NCI-H2107 treated with DMSO at 0.1 percent for 48 hours (cell line): ENCODE data around the gene QTRT2.

Experiments used
- DNase-seq: peaks from one replicate; lab custom pipeline; 2025; ENCODE audit not compliant: unreplicated experiment; lab: John Stamatoyannopoulos, UW

Gene QTRT2

DNA sequence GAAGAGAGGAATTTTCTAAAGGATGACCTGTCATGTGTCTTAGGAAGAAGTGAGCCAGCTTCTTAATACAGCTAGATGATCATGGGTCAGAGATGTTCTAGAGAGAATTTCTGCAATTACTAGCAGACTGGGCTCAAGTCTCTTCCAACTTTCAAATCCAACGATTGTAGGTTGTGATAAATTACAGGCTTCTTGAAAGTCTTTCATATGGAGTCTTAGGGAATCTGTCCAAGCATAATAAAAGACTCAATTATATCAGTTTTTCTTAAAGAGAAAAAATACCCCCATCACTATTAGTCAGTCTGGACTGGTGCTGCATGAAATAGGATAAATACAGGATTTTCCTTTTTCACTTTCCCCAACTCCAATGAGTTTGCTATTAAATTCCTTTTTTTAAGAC lies 63.2 kb downstream of the QTRT2 start:
- no peak for DNase-seq

DNA sequence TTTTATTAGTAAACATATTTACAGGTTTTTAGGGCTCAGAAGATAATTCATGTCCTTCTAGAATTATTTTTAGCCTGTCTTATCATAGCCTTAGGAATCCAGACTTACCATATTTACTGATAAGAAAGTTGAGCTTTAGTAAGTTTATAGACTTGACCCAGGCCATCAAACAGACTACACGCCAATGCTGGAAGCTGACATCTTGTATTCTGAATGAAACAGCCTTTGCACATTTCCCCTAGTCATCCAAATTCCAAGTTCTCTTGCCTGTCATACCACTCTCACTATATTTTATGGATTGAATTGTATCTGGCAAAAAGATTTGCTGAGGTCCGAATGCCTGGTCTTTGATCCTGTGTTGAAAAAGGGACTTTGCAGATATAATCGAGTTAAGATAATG lies 63.7 kb downstream of the QTRT2 start:
- no peak for DNase-seq

DNA sequence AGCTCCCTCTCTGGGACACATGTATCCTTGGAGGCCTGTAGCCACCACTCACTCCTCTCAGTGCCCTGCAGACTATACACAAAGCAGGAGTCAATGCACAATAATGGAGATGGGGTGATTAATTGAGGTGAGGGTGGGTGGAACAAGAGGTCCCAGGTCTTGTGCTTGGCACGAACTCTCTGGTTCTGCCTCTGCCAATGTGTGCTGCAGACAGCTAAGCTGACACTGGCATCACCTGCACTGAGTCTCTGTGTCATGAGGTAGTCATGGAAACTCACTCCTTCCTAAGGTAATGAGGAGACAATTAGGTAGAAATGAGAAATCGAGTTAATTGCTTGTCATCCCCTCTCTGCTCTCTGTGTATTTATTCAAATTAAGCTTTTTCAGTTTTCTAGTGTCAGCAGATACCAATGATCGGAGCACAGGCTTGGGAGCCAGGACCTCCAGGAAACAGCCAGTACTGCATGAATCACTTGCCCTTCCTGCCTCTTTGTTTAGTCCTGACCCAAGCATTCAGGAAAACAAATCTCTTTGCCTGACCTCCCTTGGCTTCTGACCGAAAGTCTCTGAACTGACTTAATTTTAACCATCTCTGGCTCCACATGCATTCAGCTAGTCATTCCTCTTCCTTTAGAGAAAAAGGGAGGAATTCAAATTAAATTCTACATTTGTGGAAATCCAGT lies 65.6 kb downstream of the QTRT2 start:
- DNase-seq: no peak

DNA sequence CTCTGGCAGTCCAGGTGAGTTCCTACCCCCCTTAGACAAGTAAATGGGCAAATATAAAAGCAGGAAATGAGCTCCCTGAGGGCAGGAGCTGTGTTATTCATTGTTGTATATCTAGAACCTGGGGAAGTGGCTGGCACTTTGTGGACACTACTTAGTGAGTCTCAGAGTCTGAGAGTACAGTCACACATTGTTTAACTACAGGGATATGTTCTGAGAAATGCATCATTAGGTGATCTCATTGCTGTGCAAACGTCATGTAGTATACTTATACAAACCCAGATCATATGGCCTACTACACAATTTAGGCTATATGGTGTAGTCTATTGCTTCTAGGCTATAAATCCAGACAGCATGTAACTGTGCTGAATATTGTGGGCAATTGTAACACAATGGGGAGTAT lies 69.9 kb downstream of the QTRT2 start:
- no peak for DNase-seq

DNA sequence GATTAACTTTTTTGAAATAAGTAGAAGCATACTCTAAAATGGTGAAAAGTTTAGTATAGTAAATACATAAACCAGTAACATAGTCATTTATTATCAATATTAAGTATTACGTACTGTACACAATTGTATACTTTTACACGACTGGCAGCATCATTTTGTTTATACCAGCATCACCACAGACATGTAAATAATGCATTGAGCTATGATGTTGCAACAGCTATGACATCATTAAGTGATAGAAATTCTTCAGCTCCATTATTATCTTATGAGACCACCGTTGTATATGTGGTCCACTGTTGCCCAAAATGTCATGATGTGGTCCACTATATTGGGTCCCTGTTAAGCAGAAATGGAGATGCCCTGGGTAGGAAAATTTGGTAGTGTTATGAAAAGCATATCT lies 71.0 kb downstream of the QTRT2 start:
- DNase-seq: no peak

DNA sequence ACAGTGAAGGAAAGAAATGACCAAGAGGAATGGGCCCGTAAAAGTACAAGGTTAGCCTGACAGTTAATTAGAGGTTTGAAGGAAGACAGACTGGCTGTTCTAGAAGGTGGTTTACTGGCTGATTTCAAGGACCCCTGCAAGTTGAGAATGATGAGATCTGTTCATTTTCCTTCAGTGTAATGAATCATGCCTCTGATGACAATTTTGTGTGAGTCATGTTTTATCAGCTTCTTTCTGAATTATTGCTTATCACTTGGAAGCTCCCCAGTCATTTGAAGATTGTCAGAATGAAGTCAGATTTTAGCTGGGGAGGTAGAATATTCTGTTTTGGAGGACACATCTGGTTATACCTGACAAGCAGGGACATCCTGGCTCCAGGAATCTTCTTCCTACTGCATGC lies 71.7 kb downstream of the QTRT2 start:
- no peak for DNase-seq

DNA sequence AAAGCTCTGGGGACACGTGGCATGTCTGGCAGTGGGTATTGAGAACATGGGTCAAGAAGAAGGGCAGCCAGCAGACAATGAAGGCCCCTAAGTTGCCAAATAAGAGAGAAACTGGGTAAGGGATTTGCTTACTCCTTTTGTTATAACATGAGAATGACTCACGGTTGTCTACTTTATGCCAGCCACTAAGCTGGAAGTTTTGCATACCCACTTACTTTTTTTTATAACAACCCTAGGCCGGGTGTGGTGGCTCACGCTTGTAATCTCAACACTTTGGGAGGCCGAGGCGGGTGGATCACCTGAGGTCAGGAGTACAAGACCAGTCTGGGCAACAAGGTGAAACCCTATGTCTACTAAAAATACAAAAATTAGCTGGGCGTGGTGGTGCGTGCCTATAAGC lies 72.3 kb downstream of the QTRT2 start:
- no peak for DNase-seq

DNA sequence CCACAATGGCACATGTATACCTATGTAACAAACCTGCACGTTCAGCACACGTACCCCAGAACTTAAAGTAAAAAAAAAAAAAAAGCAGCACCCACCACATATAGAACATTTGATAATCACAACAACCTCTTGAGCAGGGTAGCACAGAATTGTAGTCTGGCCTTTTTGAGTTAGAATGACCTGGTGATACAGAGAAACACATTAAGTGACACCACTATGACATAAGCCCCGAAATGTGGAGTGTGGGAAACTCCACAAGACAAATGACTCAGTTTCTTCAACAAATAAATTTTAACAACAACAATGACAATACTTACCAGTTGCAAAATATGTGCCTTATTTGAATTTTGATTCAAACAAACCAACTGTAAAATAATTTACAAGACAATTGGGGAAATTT lies 76.0 kb downstream of the QTRT2 start:
- no peak for DNase-seq

DNA sequence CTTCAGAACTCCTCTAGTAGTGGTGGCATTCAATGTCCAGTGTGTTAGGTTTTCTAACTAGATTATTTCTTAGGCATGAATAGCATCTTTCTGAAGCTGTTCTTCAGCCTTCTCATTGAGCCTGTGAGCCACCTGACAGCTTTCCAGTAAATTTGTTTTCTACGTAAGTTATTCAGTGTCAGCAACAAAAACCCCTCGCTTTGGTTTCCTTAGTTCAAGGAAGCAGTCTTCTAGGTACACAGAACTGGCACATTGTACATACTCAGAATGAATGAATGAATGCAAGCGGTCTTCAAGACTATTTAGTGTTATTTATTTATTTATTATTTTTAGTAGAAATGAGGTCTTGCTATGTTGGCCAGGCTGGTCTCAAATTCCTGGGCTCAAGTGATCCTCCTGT lies 77.4 kb downstream of the QTRT2 start:
- no peak for DNase-seq
